ENCODE measurements around the gene ANKS1A.

Gene ANKS1A

GRCh38 chr6:35044761-35045421 is 155.8 kb downstream of the ANKS1A start:
- DNase-seq = no peak

GRCh38 chr6:35046103-35046502 is 157.0 kb downstream of the ANKS1A start:
- no peak for DNase-seq

GRCh38 chr6:35046862-35047261 is 157.8 kb downstream of the ANKS1A start:
- DNase-seq = no peak

GRCh38 chr6:35047265-35048011 is 158.4 kb downstream of the ANKS1A start:
- DNase-seq = no peak

GRCh38 chr6:35048031-35048613 is 159.1 kb downstream of the ANKS1A start:
- no peak for DNase-seq

GRCh38 chr6:35048631-35049083 is 159.6 kb downstream of the ANKS1A start:
- peak; percentile 16 for DNase-seq

- no peak for DNase-seq
Observed at GRCh38 chr6:35049156-35049735, 160.2 kb downstream of the ANKS1A start.

GRCh38 chr6:35049900-35050756 is 161.1 kb downstream of the ANKS1A start:
- DNase-seq = no peak

- no peak for DNase-seq
Observed at GRCh38 chr6:35050757-35051330, 161.8 kb downstream of the ANKS1A start.

GRCh38 chr6:35051396-35051795 is 162.3 kb downstream of the ANKS1A start:
- no peak for DNase-seq

- no peak for DNase-seq
Observed at GRCh38 chr6:35051997-35052583, 163.0 kb downstream of the ANKS1A start.

GRCh38 chr6:35052694-35053565 is 163.9 kb downstream of the ANKS1A start:
- no peak for DNase-seq

GRCh38 chr6:35053701-35054100 is 164.6 kb downstream of the ANKS1A start:
- DNase-seq = no peak

GRCh38 chr6:35054106-35054742 is 165.2 kb downstream of the ANKS1A start:
- no peak for DNase-seq

- no peak for DNase-seq
Observed at GRCh38 chr6:35054743-35055130, 165.7 kb downstream of the ANKS1A start.

GRCh38 chr6:35055891-35056290 is 166.8 kb downstream of the ANKS1A start:
- DNase-seq = no peak

- no peak for DNase-seq
Observed at GRCh38 chr6:35056952-35057351, 167.9 kb downstream of the ANKS1A start.

GRCh38 chr6:35057449-35058357 is 168.6 kb downstream of the ANKS1A start:
- DNase-seq = no peak

- DNase-seq = no peak
Observed at GRCh38 chr6:35058358-35058675, 169.3 kb downstream of the ANKS1A start.
